ENCODE data around the gene GUCY2D. TPM values are rescaled to one million over a fixed set of nuclear protein-coding genes. Genes with fewer than 3 reads are reported as not detected.

Gene GUCY2D
- total and polyA plus RNA-seq, 10 donors, result 0.03 to 0.43 (median 0.07) TPM; not detected in 7

DNA sequence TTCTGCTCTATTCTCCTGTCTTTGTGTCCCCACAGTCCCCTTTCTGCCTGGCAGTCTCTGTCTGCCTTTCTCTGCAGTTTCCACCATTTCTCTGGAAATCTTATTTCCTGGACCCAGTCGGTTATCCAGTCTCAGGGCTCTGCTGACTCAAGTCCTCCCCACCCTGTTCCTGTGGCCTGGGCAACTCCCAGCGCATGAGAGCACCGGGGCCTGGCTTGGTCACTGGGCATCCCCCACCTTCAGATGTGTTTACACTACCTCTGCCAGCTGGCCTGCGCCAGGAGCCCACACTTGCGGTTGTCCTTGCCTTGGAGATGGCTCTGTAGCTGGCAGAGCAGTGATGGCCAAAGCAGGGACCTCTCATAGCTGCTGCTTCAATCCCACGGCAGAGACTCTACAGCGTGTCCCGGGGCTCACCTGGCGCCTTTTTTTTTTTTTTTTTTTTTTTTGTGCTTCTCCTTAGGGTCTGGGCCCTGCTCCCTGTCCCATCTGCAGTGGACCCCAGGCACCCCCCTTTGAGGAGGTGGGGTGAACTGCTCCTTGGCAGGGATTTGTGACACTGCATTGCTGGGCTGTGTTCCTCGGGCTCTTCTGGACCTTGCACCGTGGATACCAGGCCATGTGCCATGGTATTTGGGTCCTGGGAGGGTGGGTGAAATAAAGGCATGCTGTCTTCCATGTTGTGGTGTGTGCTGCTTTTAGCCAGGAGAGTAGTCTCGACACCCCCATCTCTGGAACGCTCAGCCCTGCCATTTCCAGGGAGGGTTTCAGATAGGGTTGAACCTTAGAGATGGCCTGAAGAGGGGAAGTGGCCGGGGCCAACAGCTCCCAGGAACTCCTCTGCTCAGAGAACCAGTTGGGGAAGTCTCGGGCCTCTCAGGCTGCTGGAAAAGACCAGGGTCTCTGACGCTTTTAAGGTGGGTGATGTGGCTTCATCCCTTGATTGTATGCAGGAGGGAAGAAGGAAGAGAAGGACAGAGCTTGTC, 17.5 kb downstream of the GUCY2D start:
- Histone ChIP-seq H3K9me3 (no peaks in the 10 kb centered on the region), H3K4me3 (no peak overlapping the region), H3K36me3 (no peaks in the 10 kb centered on the region), H3K4me1 (peaks cover 10 to 75% (median 35%) of the 10 kb centered on the region in 6 donors), H3K27me3 (replicated peaks in 1 of 7) (peaks cover 0 to 45% (median 19%) of the 10 kb centered on the region in 7 donors), H3K27ac (peak overlapping the region in 1 of 8 donors; percentile 43)
- whole genome bisulfite sequencing, 5 donors, result 62 to 80% (median 70%) methylated on average over 15 to 16 of the region's 16 CpGs
- TF ChIP-seq POLR2A (IDR thresholded peaks at IDR 0.05), result no peak
- TF ChIP-seq, protein P1, sequence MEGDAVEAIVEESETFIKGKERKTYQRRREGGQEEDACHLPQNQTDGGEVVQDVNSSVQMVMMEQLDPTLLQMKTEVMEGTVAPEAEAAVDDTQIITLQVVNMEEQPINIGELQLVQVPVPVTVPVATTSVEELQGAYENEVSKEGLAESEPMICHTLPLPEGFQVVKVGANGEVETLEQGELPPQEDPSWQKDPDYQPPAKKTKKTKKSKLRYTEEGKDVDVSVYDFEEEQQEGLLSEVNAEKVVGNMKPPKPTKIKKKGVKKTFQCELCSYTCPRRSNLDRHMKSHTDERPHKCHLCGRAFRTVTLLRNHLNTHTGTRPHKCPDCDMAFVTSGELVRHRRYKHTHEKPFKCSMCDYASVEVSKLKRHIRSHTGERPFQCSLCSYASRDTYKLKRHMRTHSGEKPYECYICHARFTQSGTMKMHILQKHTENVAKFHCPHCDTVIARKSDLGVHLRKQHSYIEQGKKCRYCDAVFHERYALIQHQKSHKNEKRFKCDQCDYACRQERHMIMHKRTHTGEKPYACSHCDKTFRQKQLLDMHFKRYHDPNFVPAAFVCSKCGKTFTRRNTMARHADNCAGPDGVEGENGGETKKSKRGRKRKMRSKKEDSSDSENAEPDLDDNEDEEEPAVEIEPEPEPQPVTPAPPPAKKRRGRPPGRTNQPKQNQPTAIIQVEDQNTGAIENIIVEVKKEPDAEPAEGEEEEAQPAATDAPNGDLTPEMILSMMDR (IDR thresholded peaks at IDR 0.05 in 8 of 11, conservative IDR thresholded peaks at IDR 0.05 in 3 of 11), result no peak
- no peak for TF ChIP-seq POLR2AphosphoS5 (IDR thresholded peaks at IDR 0.05)
- DNase-seq, result peak; percentile 64
- intact Hi-C loops (cut with DNase I; ENCODE audit: low total_unique reads), result no loop called here

DNA sequence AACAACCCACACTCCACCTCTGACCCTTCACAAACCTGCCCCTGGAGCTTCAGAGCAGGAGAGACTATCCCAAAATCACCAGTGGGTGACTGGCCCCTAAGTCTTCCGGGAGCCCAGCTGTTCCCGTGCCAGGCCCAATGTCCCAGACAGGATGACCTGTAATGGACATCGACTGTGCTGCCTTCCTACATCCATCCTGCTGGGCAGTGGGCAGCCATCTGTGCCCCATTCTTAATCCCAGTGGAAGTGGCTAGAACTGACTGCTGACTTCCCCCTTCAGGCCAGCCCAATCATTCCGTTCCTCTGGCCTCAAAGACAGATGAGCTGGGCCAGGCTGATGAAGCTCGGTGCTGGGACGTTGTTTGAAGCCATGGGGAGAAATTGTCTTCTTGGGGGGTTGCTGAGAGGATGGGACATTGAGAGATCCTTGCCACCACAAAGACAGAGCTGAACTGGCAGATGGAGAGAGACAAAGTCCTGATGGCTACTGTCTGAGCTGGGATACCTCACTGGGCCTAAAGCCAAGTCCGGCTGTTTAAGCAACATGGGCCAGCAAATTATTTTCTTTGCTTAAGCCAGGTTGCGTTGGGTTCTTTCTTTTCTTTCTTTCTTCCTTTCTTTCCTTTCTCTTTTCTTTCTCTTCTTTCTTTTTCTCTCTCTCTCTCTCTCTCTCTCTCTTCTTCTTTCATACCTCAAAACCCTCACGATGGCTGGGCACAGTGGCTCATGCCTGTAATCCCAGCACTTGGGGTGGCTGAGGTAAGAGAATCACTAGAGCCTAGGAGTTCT, 18.6 kb downstream of the GUCY2D start:
- 84 to 92% (median 89%) methylated on average over 8 to 9 of the region's 9 CpGs for WGBS, 5 donors
- DNase-seq, result peak; percentile 22
- no peak overlapping the region for H3K27ac ChIP-seq
- peaks cover 0 to 44% (median 8%) of the 10 kb centered on the region in 7 donors for H3K27me3 ChIP-seq (replicated peaks in 1 of 7)
- TF ChIP-seq, protein P1 (IDR thresholded peaks at IDR 0.05 in 8 of 11, conservative IDR thresholded peaks at IDR 0.05 in 3 of 11), result no peak
- TF ChIP-seq POLR2A (IDR thresholded peaks at IDR 0.05) (no peak), POLR2AphosphoS5 (IDR thresholded peaks at IDR 0.05) (no peak)
- H3K4me1 ChIP-seq, result peaks cover 7 to 69% (median 31%) of the 10 kb centered on the region in 6 donors
- H3K9me3 ChIP-seq, result no peaks in the 10 kb centered on the region
- H3K4me3 ChIP-seq, result no peak overlapping the region
- intact Hi-C loops (cut with DNase I; ENCODE audit: low total_unique reads), result no loop called here
- no peaks in the 10 kb centered on the region for H3K36me3 ChIP-seq

DNA sequence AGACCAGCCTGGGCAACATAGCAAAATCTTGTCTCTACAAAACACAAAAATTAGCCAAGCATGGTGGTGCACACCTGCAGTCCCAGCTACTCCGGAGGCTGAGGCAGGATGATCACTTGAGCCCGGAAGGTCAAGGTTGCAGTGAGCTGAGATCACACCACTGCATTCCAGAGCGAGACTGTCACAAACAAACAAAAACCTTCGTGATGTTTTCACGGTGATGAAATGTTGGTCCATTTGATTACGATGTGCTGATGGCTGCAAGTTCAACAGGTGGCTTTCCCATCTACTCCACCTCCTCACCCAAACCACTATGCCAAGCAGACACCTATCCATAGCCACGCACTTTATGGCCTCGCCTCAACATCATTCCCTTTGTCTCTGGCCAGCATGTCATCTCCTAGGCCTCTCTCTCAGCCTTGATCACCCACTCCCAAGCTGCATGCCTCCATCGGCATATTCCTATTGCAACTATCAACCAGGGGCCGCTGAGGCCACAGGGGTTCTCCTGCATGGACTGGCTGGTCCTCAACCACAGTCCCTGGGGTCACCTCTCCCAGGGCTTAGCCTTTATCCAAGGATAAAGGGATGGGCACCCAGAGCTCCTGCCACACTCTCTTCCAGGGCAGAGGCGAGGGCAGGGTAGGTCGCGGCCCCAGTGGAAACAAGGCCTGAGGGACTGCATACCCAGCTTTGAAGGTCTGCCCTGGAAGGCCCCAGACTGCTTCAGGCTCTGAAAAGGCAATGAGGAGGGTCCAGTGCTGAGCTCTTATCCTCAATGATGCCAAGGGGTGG, 19.3 kb downstream of the GUCY2D start:
- WGBS, 5 donors, result 89 to 96% (median 93%) methylated on average over 10 to 13 of the region's 13 CpGs
- DNase-seq, result peak; percentile 48

More for the DNA sequence above, 19.3 kb downstream of the GUCY2D start:
- TF ChIP-seq POLR2AphosphoS5 (IDR thresholded peaks at IDR 0.05), result no peak
- TF ChIP-seq POLR2A (IDR thresholded peaks at IDR 0.05), result no peak
- TF ChIP-seq, protein P1 (IDR thresholded peaks at IDR 0.05 in 8 of 11, conservative IDR thresholded peaks at IDR 0.05 in 3 of 11), result no peak
- H3K4me3 ChIP-seq, result no peak overlapping the region
- no peaks in the 10 kb centered on the region for H3K36me3 ChIP-seq
- H3K27me3 ChIP-seq (replicated peaks in 1 of 7), result peaks cover 0 to 39% (median under 1%) of the 10 kb centered on the region in 7 donors
- intact Hi-C loops (cut with DNase I; ENCODE audit: low total_unique reads), result no loop called here
- no peaks in the 10 kb centered on the region for H3K9me3 ChIP-seq
- peaks cover 1 to 61% (median 23%) of the 10 kb centered on the region in 6 donors for H3K4me1 ChIP-seq
- H3K27ac ChIP-seq, result no peak overlapping the region
